HepG2 (cell line): ENCODE data around the gene ARHGAP5.

ENCODE experiments used
- FOXJ3 ChIP-seq: sonication (generic); formaldehyde crosslinking; IDR thresholded peaks from 2 replicates; pipeline ENCODE4 v1.4.0; 2020; ENCODE audit warnings: missing genetic modification reagents, mild to moderate bottlenecking, borderline replicate concordance
- RAD21 ChIP-seq: fragments of 450-650 bp; formaldehyde crosslinking; IDR thresholded peaks from 2 replicates; pipeline ENCODE4 v1.5.0; 2020; ENCODE audit warnings: mild to moderate bottlenecking
- TF ChIP-seq, protein P1 (sequence below): IDR thresholded peaks from 2 replicates; pipeline ENCODE4 v1.6.1; 2016; ENCODE audit warnings: missing genetic modification reagents, missing compliant biosample characterization
- TF ChIP-seq, protein P2 (sequence below): sonication (generic); formaldehyde crosslinking; IDR thresholded peaks from 2 replicates; pipeline ENCODE4 v1.4.0; 2020; ENCODE audit warnings: mild to moderate bottlenecking, missing genetic modification reagents

DNA sequence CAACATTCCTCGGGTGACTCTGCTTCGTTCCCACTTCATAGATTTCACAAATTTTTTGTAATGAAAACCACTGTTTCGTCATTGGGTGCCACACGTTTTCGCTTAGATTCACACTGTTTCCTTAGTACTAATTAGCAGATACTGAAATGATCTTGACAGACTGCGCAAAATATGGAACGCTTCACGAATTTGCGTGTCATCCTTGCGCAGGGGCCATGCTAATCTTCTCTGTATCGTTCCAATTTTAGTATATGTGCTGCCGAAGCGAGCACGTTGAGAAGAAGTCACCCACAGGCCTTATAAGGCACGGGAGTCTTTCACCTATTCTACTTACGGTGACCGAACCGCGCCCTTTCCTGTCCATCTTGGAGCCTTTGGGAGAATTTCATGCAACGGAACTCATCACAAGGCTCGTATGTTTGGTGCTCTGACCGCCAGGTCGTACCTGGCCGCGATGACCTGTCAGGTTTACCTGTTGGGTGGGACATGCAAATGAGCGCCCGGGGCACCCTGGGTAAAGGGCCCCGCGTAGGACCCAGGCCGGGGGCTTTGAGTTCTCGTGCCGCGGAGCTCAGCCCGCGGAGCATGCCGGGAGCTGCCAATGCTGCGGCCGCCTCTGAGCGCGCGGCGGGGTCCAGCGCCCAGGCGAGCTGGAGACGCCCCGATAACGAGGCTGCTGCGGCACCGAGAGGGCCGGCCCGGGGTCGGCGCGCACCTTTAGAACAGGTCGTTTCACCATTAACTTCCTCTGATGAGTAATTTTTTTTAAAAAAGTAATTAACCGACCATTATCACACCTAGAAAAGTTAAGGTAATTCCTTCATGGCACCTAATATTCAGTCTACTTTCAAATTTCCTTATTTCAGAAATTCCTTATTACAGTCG is 126.1 kb downstream of the ARHGAP5 start, which contains the start of gene RNU6-8:
- TF ChIP-seq FOXJ3 (CRISPR knock-in tag) (peak; percentile 85), RAD21 (peak; percentile 55)
- TF ChIP-seq, protein P1, sequence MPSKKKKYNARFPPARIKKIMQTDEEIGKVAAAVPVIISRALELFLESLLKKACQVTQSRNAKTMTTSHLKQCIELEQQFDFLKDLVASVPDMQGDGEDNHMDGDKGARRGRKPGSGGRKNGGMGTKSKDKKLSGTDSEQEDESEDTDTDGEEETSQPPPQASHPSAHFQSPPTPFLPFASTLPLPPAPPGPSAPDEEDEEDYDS, result peak; percentile 89
- TF ChIP-seq, protein P2, sequence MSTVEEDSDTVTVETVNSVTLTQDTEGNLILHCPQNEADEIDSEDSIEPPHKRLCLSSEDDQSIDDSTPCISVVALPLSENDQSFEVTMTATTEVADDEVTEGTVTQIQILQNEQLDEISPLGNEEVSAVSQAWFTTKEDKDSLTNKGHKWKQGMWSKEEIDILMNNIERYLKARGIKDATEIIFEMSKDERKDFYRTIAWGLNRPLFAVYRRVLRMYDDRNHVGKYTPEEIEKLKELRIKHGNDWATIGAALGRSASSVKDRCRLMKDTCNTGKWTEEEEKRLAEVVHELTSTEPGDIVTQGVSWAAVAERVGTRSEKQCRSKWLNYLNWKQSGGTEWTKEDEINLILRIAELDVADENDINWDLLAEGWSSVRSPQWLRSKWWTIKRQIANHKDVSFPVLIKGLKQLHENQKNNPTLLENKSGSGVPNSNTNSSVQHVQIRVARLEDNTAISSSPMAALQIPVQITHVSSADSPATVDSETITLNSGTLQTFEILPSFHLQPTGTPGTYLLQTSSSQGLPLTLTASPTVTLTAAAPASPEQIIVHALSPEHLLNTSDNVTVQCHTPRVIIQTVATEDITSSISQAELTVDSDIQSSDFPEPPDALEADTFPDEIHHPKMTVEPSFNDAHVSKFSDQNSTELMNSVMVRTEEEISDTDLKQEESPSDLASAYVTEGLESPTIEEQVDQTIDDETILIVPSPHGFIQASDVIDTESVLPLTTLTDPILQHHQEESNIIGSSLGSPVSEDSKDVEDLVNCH (CRISPR knock-in tag), result peak; percentile 95; the same call in 1 of the 2 replicates
